OCI-LY7 (cell line): ENCODE results near the gene RIMS1.

Experiments
- CTCF ChIP-seq: fragments of 200-600 bp; sonication (generic); conservative IDR thresholded peaks from 2 replicates; pipeline ENCODE4 v1.5.1; 2014; ENCODE audit warnings: mild to moderate bottlenecking, antibody characterized with exemption, low read length, moderate library complexity, mixed read lengths
- EZH2phosphoT487 ChIP-seq: fragments of 200-600 bp; sonication (generic); IDR thresholded peaks from 2 replicates; pipeline ENCODE4 v1.6.1; 2018; ENCODE audit warnings: low read depth, borderline replicate concordance, mild to moderate bottlenecking, mixed run types, antibody characterized with exemption, low read length, moderate library complexity, mixed read lengths

- no peak for TF ChIP-seq CTCF
- TF ChIP-seq EZH2phosphoT487: no peak
These were observed 531.4 kb downstream of the RIMS1 start for GRCh38 chr6:72417759-72418158.
